Measurements from ENCODE around the gene BICD1.
"Not testable (repeated sequence)": the region's sequence is repeated elsewhere in the genome, so short reads cannot be mapped to it uniquely, and the experiment has no call there.

Gene BICD1

GRCh38 chr12:32249777-32250176, 143.1 kb downstream of the BICD1 start:
- DNase-seq: no peak

GRCh38 chr12:32252199-32253073, 145.8 kb downstream of the BICD1 start:
- DNase-seq: no peak

GRCh38 chr12:32253154-32253790, 146.6 kb downstream of the BICD1 start:
- DNase-seq: no peak

- DNase-seq: no peak
Measured at GRCh38 chr12:32254260-32254956, 147.8 kb downstream of the BICD1 start.

GRCh38 chr12:32255588-32255987, 148.9 kb downstream of the BICD1 start:
- DNase-seq: no peak

GRCh38 chr12:32257695-32258496, 151.2 kb downstream of the BICD1 start:
- no peak for DNase-seq

- DNase-seq: no peak
Measured at GRCh38 chr12:32260696-32261095, 154.0 kb downstream of the BICD1 start.

- no peak for DNase-seq
Measured at GRCh38 chr12:32261638-32262037, 155.0 kb downstream of the BICD1 start.

- peak; percentile 35 for DNase-seq
Measured at GRCh38 chr12:32264961-32265360, 158.3 kb downstream of the BICD1 start.

GRCh38 chr12:32265456-32265855, 158.8 kb downstream of the BICD1 start:
- DNase-seq: no peak

GRCh38 chr12:32265951-32266350, 159.3 kb downstream of the BICD1 start:
- DNase-seq: no peak

- no peak for DNase-seq
Measured at GRCh38 chr12:32266756-32267155, 160.1 kb downstream of the BICD1 start.

GRCh38 chr12:32270818-32271710, 164.4 kb downstream of the BICD1 start:
- no peak for DNase-seq

- no peak for DNase-seq
Measured at GRCh38 chr12:32272465-32272864, 165.8 kb downstream of the BICD1 start.

GRCh38 chr12:32273063-32273522, 166.4 kb downstream of the BICD1 start:
- no peak for DNase-seq

- DNase-seq: no peak
Measured at GRCh38 chr12:32273712-32274111, 167.1 kb downstream of the BICD1 start.

GRCh38 chr12:32274665-32275064, 168.0 kb downstream of the BICD1 start:
- DNase-seq: no peak

- not testable (repeated sequence) for DNase-seq
Measured at GRCh38 chr12:32275520-32275919, 168.9 kb downstream of the BICD1 start.

- DNase-seq: no peak
Measured at GRCh38 chr12:32277774-32278173, 171.1 kb downstream of the BICD1 start.

GRCh38 chr12:32281098-32281497, 174.5 kb downstream of the BICD1 start:
- no peak for DNase-seq

GRCh38 chr12:32284561-32284960, 177.9 kb downstream of the BICD1 start:
- DNase-seq: no peak

GRCh38 chr12:32285021-32285420, 178.4 kb downstream of the BICD1 start:
- no peak for DNase-seq
